ENCODE data around the gene TIGD2.

The TIGD2 gene

GRCh38 chr4:89110986-89111832 lies at the start of gene TIGD2:
TSS of gene TIGD2 (plus strand) at chr4:89111533. CDS start at chr4:89112975, 1,442 bp downstream.
- peak; percentile 74 for DNase-seq

DNA sequence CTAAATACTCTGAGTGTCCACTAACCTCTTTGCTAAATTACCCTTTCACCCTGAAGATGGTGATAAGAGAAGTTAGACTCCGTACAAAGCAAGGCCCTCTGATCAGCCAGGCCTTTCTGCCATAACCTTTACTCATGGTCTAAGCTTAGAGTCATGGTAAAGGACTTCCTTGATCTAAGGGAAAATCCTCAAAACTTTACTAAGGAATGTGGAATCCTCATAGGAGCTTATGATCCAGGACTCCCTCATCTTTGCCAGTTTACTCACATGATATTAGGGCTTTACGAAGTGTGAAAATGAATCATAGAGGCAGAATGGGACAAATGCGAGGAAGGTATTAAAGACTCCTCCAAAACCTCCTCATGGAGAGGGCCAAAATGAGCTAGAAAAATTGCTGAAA lies 46.5 kb upstream of the TIGD2 start:
- DNase-seq, result no peak

DNA sequence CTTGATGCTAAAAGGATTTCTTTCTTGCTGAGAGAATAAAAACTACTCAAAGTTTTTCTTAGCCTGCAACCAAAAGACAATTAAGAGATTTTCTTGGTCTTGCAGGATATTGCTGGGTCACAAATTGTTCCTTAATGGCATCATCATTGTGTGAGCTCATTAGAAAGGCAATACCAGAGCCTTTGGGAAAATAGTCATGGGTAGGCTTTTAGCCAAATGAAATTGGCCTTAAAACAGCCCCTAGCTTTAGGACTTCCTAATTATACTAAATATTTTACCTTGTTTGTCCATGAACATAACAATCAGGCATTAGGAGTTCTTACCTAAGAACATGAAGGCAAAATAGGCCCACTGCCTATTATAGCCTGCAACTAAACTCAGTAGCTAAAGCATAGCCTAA lies 43.9 kb upstream of the TIGD2 start:
- no peak for DNase-seq

DNA sequence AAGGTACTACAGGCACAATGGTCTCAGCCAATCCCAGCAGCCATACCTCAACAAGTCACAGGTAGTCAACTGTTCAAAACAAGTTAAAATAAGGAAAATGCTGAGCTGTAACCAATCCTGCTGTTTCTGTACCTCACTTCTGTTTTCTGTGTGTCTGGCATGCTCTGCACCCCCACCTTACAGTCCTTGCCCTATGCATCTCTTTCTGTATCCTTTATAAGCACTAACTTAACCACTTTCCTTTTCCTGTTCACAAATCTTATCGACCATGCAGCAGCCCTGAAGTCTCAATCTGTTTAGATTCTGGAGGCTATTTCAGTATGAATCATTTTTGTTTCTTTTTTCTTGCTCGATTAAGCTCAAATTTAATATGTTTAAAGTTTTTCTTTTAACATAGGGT lies 41.9 kb upstream of the TIGD2 start:
- no peak for DNase-seq

DNA sequence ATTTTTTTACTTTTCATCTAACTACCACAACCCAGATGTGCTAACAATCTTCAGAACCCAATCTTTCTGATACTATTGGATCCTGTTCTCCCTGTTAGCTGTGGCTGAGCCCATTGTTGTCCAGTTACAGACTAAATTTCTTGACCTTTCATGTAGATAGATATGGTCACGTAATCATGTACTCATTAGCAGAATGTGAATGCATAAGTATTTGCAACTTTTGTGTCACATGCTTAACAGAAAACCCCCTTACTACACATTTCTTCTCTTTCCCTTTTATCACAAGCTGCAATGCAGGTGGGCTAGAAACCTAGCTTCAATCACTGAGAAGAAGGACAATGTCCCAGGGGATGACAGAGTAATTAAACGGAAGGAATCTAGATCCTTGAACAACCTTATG lies 41.3 kb upstream of the TIGD2 start:
- no peak for DNase-seq

GRCh38 chr4:89071311-89071710 lies 40.0 kb upstream of the TIGD2 start:
- DNase-seq, result no peak

- DNase-seq, result peak; percentile 20
Measured at GRCh38 chr4:89072921-89073320, 38.4 kb upstream of the TIGD2 start.

DNA sequence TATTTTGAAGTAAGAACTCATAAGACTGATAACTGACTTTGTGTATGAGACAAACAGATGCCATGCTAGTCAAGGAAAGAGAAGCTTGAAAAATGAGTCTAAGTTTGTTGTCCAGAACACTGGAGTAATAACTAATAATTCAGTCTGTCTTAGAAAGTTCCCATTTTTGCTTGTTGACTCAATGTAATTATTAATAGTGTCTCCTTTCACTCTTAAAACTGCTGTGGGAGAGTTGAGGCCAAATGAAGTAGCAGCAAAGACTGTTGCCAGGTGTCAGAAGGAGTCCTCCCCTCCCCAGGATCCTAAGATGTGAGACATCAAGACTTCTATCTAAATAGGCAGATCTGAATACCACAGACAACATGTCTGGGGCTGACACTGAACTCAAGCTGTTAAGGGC lies 33.6 kb upstream of the TIGD2 start:
- no peak for DNase-seq

- DNase-seq, result no peak
Measured at GRCh38 chr4:89078300-89078699, 33.0 kb upstream of the TIGD2 start.

DNA sequence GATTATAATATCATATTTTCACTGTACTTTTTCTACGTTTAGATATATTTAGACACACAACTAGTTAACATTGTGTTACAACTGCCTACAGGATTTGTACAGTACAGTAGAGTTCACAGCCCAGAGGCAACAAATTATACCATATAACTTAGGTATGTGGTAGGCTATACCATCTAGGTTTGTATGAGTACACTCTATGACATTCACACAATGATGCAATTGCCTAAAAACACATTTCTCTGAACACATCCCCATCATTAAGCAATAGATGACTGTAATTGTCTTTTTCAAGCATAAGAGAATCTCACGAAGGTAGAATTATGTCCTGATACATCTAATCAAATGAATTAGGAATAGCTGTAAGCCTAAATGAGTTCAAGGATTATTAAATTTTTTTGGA lies 12.3 kb upstream of the TIGD2 start:
- no peak for DNase-seq

GRCh38 chr4:89099471-89099870 lies 11.9 kb upstream of the TIGD2 start:
- DNase-seq, result no peak

- no peak for DNase-seq
Measured at GRCh38 chr4:89100853-89101252, 10.5 kb upstream of the TIGD2 start.

GRCh38 chr4:89101256-89102161 lies 9.8 kb upstream of the TIGD2 start:
- no peak for DNase-seq

- no peak for DNase-seq
Measured at GRCh38 chr4:89105726-89106125, 5.6 kb upstream of the TIGD2 start.

- no peak for DNase-seq
Measured at GRCh38 chr4:89108091-89108490, 3.2 kb upstream of the TIGD2 start.

DNA sequence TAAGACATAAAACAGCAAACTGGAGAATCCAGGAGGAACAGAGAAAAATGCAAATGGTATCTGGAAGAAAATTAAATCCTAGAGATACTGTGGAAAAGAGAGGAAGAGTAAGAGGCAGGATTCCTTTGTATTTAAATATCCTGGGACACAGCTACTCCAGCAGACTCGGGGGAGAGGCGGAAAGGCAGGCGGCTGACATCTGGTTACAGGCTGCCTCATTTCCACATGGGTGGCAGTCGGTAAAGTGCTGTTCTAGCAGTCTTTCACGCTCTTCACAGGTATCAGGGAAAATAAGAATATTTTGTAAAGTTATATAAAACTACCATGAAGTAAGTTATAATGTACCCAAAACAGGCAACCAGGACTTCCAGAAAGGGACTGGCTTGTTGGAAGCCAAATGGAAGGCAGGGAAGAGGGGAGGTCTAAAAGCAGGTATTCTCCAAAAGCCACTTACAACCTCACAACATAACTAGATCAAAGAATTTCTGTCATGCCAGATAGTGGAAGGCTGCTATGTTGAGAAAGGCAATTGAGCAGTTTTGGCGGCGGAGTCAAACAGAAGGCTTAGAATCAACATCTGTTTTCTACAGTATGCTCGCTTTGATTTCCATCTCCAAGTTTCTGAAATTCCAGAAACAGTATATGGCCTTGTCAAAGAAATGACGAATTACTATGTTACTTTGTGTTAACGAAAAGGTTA lies 1.3 kb upstream of the TIGD2 start:
- no peak for DNase-seq

- peak; percentile 21 for DNase-seq
Measured at GRCh38 chr4:89110541-89110985, 770 bp upstream of the TIGD2 start.

DNA sequence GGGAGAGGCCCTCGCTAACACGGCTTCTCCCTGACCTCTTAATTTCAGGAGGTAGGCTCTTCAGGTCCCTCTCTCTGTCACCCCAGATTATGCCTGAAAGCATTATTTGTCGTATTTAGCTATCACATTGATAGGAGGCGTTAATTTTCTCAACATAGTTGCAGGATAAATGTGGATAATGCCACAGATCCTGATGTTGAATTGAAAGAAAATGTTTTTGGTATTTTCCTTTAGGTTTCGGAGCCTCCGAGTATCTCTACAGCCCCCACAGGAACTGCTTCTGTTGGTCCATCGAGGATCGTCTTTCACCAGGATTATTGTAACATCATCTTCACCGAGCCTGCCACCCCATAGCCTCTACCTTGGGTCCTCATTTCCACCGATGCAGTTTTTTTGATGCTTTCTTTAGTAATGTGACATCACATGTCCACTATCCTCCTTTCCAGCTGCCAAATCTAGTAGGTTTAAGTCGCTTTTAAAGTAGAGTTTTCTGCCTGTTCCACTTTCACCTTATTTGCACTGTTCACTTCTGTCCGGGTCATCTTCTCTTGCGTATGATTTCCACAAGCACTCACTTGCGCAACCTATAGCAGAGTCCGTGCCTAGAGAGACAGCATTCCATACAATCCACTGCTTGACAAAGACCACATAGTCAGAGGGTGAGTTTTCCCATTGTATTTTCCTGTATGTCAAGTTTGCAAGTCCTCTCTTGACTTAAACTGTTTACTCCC lies 665 bp downstream of the TIGD2 start:
- DNase-seq, result no peak

DNA sequence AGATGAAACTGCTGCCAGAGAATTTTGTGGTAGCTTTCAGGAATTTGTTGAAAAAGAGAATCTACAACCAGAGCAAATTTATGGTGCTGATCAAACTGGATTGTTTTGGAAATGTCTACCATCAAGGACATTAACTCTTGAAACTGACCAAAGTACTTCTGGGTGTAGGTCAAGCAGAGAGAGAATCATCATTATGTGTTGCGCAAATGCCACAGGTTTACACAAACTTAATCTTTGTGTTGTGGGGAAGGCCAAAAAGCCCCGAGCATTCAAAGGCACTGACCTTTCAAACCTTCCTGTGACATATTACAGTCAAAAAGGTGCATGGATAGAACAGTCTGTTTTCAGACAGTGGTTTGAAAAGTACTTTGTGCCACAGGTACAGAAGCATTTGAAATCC lies 2.1 kb downstream of the TIGD2 start:
- no peak for DNase-seq

- DNase-seq, result no peak
Measured at GRCh38 chr4:89114100-89114499, 2.8 kb downstream of the TIGD2 start.

GRCh38 chr4:89117115-89117514 lies 5.8 kb downstream of the TIGD2 start:
- DNase-seq, result no peak

GRCh38 chr4:89119166-89119565 lies 7.8 kb downstream of the TIGD2 start:
- DNase-seq, result no peak

- no peak for DNase-seq
Measured at GRCh38 chr4:89119836-89120235, 8.5 kb downstream of the TIGD2 start.

All from NCI-H146 (cell line).